ENCODE measurements around the gene ZNHIT3. TPM values are rescaled to one million over a fixed set of nuclear protein-coding genes. Genes with fewer than 3 reads are reported as not detected.

Gene ZNHIT3
- total RNA-seq, 2 donors from 2014 or later: 20.7 to 20.9 TPM

GRCh38 chr17:36535669-36536081 is 49.2 kb downstream of the ZNHIT3 start:
- intact Hi-C loops (cut with DNase I): no loop called here
- DNase-seq (ENCODE audit: low spot score): no peak

DNA sequence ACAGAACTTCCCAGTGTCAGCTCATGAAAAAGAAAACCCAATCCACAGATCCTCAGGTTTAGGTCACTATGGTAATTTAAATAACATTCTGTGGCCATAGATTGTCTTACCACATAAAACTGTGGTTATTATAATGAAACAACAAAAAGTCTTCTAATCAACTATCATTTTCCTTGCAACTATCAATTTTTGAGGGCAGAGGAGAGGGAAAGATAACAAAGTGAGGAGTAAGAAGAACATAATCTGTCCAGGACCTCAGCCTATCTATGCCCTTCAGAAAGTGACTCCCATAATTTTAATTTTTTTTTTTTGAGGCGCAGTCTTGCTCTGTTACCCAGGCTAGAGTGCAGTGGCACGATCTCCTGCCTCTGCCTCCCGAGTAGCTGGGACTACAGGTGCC is 54.2 kb downstream of the ZNHIT3 start:
- no peak for DNase-seq (ENCODE audit: low spot score)
- intact Hi-C loops (cut with DNase I): no loop called here

DNA sequence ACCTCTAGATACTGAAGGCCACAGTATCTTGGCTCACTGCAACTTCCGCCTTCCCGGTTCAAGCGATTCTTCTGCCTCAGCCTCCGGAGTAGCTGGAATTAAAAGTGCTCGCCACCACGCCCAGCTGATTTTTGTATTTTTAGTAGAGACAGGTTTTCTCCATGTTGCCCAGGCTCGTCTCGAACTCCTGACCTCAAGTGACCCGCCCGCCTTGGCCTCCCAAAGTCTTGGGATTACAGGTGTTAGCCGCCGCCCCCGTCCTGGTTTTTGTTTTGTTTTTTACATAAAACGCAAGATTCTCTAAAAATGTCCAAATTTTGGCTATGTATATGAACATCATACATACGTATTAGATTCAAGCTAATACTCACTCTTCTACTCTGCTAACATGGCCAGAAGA is 56.3 kb downstream of the ZNHIT3 start:
- intact Hi-C loops (cut with DNase I): no loop called here

GRCh38 chr17:36544044-36544306 is 57.5 kb downstream of the ZNHIT3 start:
- intact Hi-C loops (cut with DNase I): no loop called here
- DNase-seq (ENCODE audit: low spot score): peak; percentile 84

More for the DNA sequence above, 56.3 kb downstream of the ZNHIT3 start:
- no peak for DNase-seq (ENCODE audit: low spot score)

DNA sequence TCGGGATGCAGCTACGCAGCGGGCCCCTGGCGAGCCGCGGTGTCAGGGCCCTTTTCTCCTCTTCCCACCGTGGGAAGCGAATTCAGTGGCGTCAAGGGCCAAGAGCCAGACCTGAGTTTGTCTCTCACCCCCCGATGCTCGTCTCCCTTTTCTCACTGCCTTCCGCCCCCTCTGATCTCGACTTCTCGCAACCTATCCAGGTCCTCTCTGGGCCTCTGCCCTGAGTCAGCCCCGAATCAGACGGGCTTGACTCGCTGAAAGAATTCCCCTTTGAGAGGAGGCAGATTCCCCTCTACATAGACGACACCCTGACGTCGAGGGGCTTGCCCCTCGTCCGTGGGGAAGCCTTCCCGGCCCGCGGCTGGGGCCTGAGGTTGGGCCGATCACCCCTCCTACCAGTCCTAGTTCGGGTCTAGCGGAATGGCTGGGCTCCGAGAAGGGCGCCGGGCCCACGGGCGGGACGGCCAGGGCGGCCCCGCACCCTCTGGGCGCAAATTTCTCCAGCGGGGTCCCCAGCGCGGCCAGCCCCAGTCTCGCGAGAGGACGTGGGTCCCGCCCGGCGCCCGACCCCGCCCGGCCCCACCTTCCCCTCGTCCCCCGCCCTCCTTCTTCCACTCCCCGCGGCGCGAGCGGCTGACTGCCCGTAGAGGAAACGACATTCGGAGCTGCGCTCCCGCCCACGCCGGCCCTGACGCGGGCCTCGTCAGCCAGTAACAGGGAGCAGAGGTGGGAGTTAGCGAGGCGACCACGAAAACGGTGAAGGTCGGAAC is 58.0 kb downstream of the ZNHIT3 start, which contains the start of gene GGNBP2:
GGNBP2 (plus strand) TSS at position 613 of the 770 bp plus-strand sequence. CDS start 806 bp downstream, outside the sequence.
- DNase-seq (ENCODE audit: low spot score): peak; percentile 98
- intact Hi-C loops (cut with DNase I): no loop called here

DNA sequence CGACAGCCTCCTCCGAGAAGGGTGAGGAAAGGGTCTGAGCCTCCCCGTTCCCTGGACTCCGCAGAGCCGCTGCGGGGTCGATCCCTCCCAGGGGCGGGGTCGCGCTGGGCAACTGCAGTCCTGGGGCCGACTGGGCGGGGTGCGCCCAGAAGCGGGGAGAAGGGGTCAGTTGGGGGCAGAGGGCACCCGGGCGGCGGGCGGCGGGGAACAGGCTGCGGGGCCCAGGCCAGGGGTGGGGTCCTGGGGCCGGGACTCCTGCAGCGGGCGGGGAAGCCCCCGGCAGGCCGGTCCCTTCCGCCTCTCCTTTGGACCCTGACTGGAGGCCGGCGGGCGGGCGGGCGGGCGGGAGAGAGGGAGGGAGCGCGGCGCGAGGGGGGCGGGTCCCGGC is 58.6 kb downstream of the ZNHIT3 start:
- intact Hi-C loops (cut with DNase I): no loop called here
- DNase-seq (ENCODE audit: low spot score): no peak

Other genes starting within 250 kb of the ZNHIT3 start
- gene TBC1D3I, start 222.1 kb upstream of the ZNHIT3 start, total RNA-seq: not detected
- not detected for gene TBC1D3G, start 162.8 kb upstream of the ZNHIT3 start, total RNA-seq
- gene TBC1D3H, start 98.2 kb upstream of the ZNHIT3 start, total RNA-seq: not detected
- 10 to 100 TPM; 32.7 to 36.4 TPM for gene MYO19, start 48.2 kb downstream of the ZNHIT3 start, total RNA-seq
- 1 to 10 TPM; 6.0 to 6.3 TPM for gene PIGW, start 48.3 kb downstream of the ZNHIT3 start, total RNA-seq
- gene GGNBP2, start 58.2 kb downstream of the ZNHIT3 start, total RNA-seq: 10 to 100 TPM; 64.0 to 65.5 TPM
- 1 to 10 TPM; 3.5 to 5.4 TPM for gene DHRS11, start 105.2 kb downstream of the ZNHIT3 start, total RNA-seq
- 1 to 10 TPM; 2.9 to 3.8 TPM for gene MRM1, start 114.9 kb downstream of the ZNHIT3 start, total RNA-seq